ENCODE data around the gene SH3RF3.

DNA sequence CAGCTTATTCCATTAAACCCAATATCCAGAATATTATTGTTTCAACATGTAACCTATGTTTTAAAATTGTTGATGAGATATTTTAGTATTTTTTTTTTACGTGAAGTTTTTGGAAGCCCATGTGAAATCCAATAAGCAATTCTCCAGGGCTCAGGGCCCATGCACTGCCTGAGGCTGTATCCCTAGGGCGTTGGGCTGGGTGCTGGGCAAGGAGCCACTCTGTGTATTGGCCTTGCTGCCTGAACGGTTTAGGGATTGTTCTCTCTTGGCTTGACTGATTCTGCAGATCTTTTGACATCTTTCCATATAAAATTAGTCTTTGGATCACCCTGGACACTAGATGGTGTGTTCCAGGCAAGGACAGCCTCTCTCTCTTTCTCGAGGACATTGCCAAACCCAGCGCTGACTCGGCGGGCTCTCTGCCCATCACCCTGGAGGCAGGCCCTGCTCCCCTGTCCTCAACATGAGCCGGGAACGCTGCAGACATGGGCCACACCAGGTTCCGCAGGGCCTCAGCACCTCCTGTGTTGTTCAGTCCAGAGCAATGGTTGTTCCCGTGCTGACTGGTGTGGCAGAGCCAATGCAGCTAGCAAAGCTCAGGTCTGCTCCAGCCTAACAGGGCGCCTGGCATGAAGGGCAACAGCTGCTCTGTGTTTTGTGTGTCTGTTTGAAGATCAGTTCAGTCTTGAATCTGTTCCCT is 321.7 kb downstream of the SH3RF3 start:
- TF ChIP-seq, protein P1, sequence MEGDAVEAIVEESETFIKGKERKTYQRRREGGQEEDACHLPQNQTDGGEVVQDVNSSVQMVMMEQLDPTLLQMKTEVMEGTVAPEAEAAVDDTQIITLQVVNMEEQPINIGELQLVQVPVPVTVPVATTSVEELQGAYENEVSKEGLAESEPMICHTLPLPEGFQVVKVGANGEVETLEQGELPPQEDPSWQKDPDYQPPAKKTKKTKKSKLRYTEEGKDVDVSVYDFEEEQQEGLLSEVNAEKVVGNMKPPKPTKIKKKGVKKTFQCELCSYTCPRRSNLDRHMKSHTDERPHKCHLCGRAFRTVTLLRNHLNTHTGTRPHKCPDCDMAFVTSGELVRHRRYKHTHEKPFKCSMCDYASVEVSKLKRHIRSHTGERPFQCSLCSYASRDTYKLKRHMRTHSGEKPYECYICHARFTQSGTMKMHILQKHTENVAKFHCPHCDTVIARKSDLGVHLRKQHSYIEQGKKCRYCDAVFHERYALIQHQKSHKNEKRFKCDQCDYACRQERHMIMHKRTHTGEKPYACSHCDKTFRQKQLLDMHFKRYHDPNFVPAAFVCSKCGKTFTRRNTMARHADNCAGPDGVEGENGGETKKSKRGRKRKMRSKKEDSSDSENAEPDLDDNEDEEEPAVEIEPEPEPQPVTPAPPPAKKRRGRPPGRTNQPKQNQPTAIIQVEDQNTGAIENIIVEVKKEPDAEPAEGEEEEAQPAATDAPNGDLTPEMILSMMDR (IDR thresholded peaks at IDR 0.05): no peak
- TF ChIP-seq POLR2AphosphoS5 (IDR thresholded peaks at IDR 0.05) (no peak), POLR2A (IDR thresholded peaks at IDR 0.05) (no peak)
